Neural progenitor cell (in vitro differentiated cells): Measurements from ENCODE around the gene TMEM132E. TPM values are rescaled to one million over a fixed set of nuclear protein-coding genes. Genes with fewer than 3 reads are reported as not detected.

Experiments
- DNase-seq: peaks from one replicate; pipeline ENCODE4 v3.0.0-alpha.2; 2016; ENCODE audit warnings: low spot score
- H2AFZ ChIP-seq: fragments of 200-600 bp; sonication (generic); replicated peaks from 2 replicates; pipeline ENCODE4 v1.6.1; 2016; ENCODE audit warnings: antibody characterized with exemption
- H3F3A ChIP-seq: fragments of 200-600 bp; sonication (generic); 2 replicates; pipeline ENCODE4 v1.6.1; 2016; ENCODE audit warnings: antibody characterized with exemption, low read depth
- H3K27ac ChIP-seq: fragments of 200-600 bp; sonication (generic); 2 replicates; pipeline ENCODE4 v1.5.1; 2016; ENCODE audit warnings: mild to moderate bottlenecking
- H3K27me3 ChIP-seq: fragments of 200-600 bp; sonication (generic); 2 replicates; pipeline ENCODE4 v1.6.1; 2016; ENCODE audit warnings: mild to moderate bottlenecking, moderate library complexity
- H3K36me3 ChIP-seq: fragments of 200-600 bp; sonication (generic); 2 replicates; pipeline ENCODE4 v1.5.1; 2016
- H3K4me1 ChIP-seq: fragments of 200-600 bp; sonication (generic); 2 replicates; pipeline ENCODE4 v1.6.1; 2016; ENCODE audit warnings: mixed run types
- H3K4me2 ChIP-seq: fragments of 200-600 bp; sonication (generic); 2 replicates; pipeline ENCODE4 v1.6.1; 2016
- H3K4me3 ChIP-seq: fragments of 200-600 bp; sonication (generic); 2 replicates; pipeline ENCODE4 v1.5.1; 2016
- H3K79me2 ChIP-seq: fragments of 200-600 bp; sonication (generic); 2 replicates; pipeline ENCODE4 v1.6.1; 2016; ENCODE audit warnings: low read depth
- H3K9ac ChIP-seq: fragments of 200-600 bp; sonication (generic); 2 replicates; pipeline ENCODE4 v1.6.1; 2016
- H3K9me3 ChIP-seq: fragments of 200-600 bp; sonication (generic); 2 replicates; pipeline ENCODE4 v1.5.1; 2016; ENCODE audit warnings: low read depth
- H4K20me1 ChIP-seq: fragments of 200-600 bp; sonication (generic); 2 replicates; pipeline ENCODE4 v1.6.1; 2016; ENCODE audit warnings: low read depth
- H3K27ac Mint-ChIP-seq: 3 replicates; pipeline ENCODE4 v1.8.0; 2021; ENCODE audit warnings: mixed read lengths
- H3K27me3 Mint-ChIP-seq: 2 replicates; pipeline ENCODE4 v1.8.0; 2022; ENCODE audit warnings: low read depth, mild to moderate bottlenecking, inconsistent platforms, moderate library complexity, mixed read lengths; ENCODE audit not compliant: insufficient read depth
- H3K36me3 Mint-ChIP-seq: 3 replicates; pipeline ENCODE4 v1.8.0; 2021; ENCODE audit warnings: mixed read lengths
- H3K4me1 Mint-ChIP-seq: 3 replicates; pipeline ENCODE4 v1.8.0; 2021; ENCODE audit warnings: mixed read lengths
- H3K4me3 Mint-ChIP-seq: 3 replicates; pipeline ENCODE4 v1.8.0; 2021; ENCODE audit warnings: mild to moderate bottlenecking, moderate library complexity, mixed read lengths
- H3K9me3 Mint-ChIP-seq: 3 replicates; pipeline ENCODE4 v1.8.0; 2020; ENCODE audit warnings: mixed read lengths
- CTCF ChIP-seq: fragments of 200-600 bp; sonication (generic); IDR thresholded peaks from 2 replicates; pipeline ENCODE4 v1.5.1; 2017; ENCODE audit warnings: antibody characterized with exemption, mild to moderate bottlenecking
- EZH2 ChIP-seq: fragments of 200-600 bp; sonication (generic); IDR thresholded peaks from 2 replicates; pipeline ENCODE4 v1.6.1; 2017; ENCODE audit warnings: antibody characterized with exemption, mild to moderate bottlenecking, moderate library complexity
- EZH2phosphoT487 ChIP-seq: fragments of 200-600 bp; sonication (generic); IDR thresholded peaks from 2 replicates; pipeline ENCODE4 v1.6.1; 2017; ENCODE audit warnings: antibody characterized with exemption
- total RNA-seq: library from RNA; depleted of rRNA; stranded (reverse); fragments of >200 nt; gene quantifications from 2 replicates; pipeline ENCODE4 v1.2.3, GENCODE V29; 2015; ENCODE audit warnings: low replicate concordance

TMEM132E gene
- total RNA-seq, 1 donor from 2014 or later, result 0.21 TPM

- TF ChIP-seq EZH2 (no peak), CTCF (no peak), EZH2phosphoT487 (no peak)
- peaks cover 7% of the 10 kb centered on the region for H3K4me1 ChIP-seq
- Mint-ChIP-seq H3K36me3 (no peaks in the 10 kb centered on the region), H3K9me3 (peaks cover 3% of the 10 kb centered on the region), H3K27me3 (peaks cover 18% of the 10 kb centered on the region), H3K27ac (no peak overlapping the region), H3K4me3 (no peak overlapping the region), H3K4me1 (peaks cover 12% of the 10 kb centered on the region)
- H3K27me3 ChIP-seq, result peaks cover 100% of the 10 kb centered on the region
- H3K9ac ChIP-seq, result no peak overlapping the region
- no peak overlapping the region for H3K4me2 ChIP-seq
- H3K9me3 ChIP-seq, result no peaks in the 10 kb centered on the region
- H3K79me2 ChIP-seq, result no peaks in the 10 kb centered on the region
- no peaks in the 10 kb centered on the region for H3K36me3 ChIP-seq
- no peak overlapping the region for H3K4me3 ChIP-seq
- H4K20me1 ChIP-seq, result peaks cover 17% of the 10 kb centered on the region
- no peak overlapping the region for H2AFZ ChIP-seq
- no peak overlapping the region for H3K27ac ChIP-seq
- H3F3A ChIP-seq, result peaks cover 8% of the 10 kb centered on the region
- DNase-seq, result no peak
Observed at GRCh38 chr17:34570506-34570905, 8.9 kb upstream of the TMEM132E start.

GRCh38 chr17:34571428-34572130 is 7.8 kb upstream of the TMEM132E start:
- no peak overlapping the region for H3K9ac ChIP-seq
- no peak overlapping the region for H3K4me3 Mint-ChIP-seq
- no peak overlapping the region for H2AFZ ChIP-seq
- H3K9me3 ChIP-seq, result no peaks in the 10 kb centered on the region
- peaks cover 7% of the 10 kb centered on the region for H3K4me1 ChIP-seq
- H3K36me3 Mint-ChIP-seq, result no peaks in the 10 kb centered on the region
- H3K36me3 ChIP-seq, result no peaks in the 10 kb centered on the region
- TF ChIP-seq EZH2, result no peak
- TF ChIP-seq CTCF, result no peak
- TF ChIP-seq EZH2phosphoT487, result no peak
- H3K27me3 ChIP-seq, result peaks cover 100% of the 10 kb centered on the region
- no peak overlapping the region for H3K27ac ChIP-seq
- H4K20me1 ChIP-seq, result peaks cover 17% of the 10 kb centered on the region
- no peak overlapping the region for H3K4me2 ChIP-seq
- no peaks in the 10 kb centered on the region for H3K79me2 ChIP-seq
- no peak overlapping the region for H3K4me3 ChIP-seq
- peaks cover 3% of the 10 kb centered on the region for H3K9me3 Mint-ChIP-seq
- H3F3A ChIP-seq, result peaks cover 8% of the 10 kb centered on the region
- no peak for DNase-seq
- peaks cover 19% of the 10 kb centered on the region for H3K27me3 Mint-ChIP-seq
- peaks cover 12% of the 10 kb centered on the region for H3K4me1 Mint-ChIP-seq
- no peak overlapping the region for H3K27ac Mint-ChIP-seq

DNA sequence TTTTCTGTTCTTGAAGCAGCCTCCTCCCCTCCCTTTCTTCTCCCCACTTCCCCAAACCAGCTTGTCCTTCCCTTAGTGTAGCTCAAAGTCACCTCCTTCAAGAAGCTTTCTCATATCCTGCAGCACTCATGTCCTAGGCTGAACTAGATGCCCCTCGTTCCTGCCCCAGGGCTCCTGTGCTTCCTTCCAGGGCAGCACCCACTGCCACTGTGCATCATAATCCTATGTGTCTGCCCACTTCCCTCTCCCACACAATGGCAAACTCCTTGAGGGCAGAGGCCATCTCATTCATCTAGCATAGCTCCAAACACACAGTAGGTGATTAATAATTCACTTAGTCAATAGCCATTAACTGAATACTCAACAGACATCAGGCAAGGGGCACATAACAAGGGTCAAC is 6.9 kb upstream of the TMEM132E start:
- H3K27me3 Mint-ChIP-seq, result peaks cover 25% of the 10 kb centered on the region
- TF ChIP-seq CTCF, result no peak
- no peak for TF ChIP-seq EZH2phosphoT487
- no peak for TF ChIP-seq EZH2
- Histone ChIP-seq H3K27me3 (peaks cover 100% of the 10 kb centered on the region), H3K9ac (no peak overlapping the region), H3K27ac (no peak overlapping the region), H3K4me2 (no peak overlapping the region), H3K4me1 (peaks cover 9% of the 10 kb centered on the region), H2AFZ (no peak overlapping the region), H3F3A (peaks cover 10% of the 10 kb centered on the region), H4K20me1 (peaks cover 11% of the 10 kb centered on the region), H3K79me2 (no peaks in the 10 kb centered on the region), H3K36me3 (no peaks in the 10 kb centered on the region), H3K9me3 (no peaks in the 10 kb centered on the region), H3K4me3 (no peak overlapping the region)
- H3K36me3 Mint-ChIP-seq, result no peaks in the 10 kb centered on the region
- H3K4me3 Mint-ChIP-seq, result no peak overlapping the region
- no peak for DNase-seq
- H3K9me3 Mint-ChIP-seq, result peaks cover 3% of the 10 kb centered on the region
- peaks cover 14% of the 10 kb centered on the region for H3K4me1 Mint-ChIP-seq
- H3K27ac Mint-ChIP-seq, result no peak overlapping the region
